OCI-LY1 (cell line): Measurements from ENCODE around the gene MRPS14.

Experiments
- H2AFZ ChIP-seq: fragments of 200-600 bp; sonication (generic), shearing (Covaris generic); 2 replicates; pipeline ENCODE4 v1.6.0; 2014; ENCODE audit warnings: antibody characterized with exemption, mild to moderate bottlenecking, low read length
- H3F3A ChIP-seq: fragments of 200-600 bp; sonication (generic), shearing (Covaris generic); 2 replicates; pipeline ENCODE4 v1.6.0; 2014; ENCODE audit warnings: mild to moderate bottlenecking, antibody characterized with exemption, low read length, moderate library complexity; ENCODE audit not compliant: insufficient read depth
- H3K27ac ChIP-seq: fragments of 200-600 bp; sonication (generic); 2 replicates; pipeline ENCODE4 v1.5.1; 2014; ENCODE audit warnings: low read length, mixed run types, mild to moderate bottlenecking, low read depth; ENCODE audit not compliant: poor library complexity, severe bottlenecking
- H3K27me3 ChIP-seq: fragments of 200-600 bp; sonication (generic); 2 replicates; pipeline ENCODE4 v1.6.0; 2014; ENCODE audit warnings: antibody characterized with exemption, mild to moderate bottlenecking, low read length, moderate library complexity; ENCODE audit not compliant: insufficient read depth
- H3K36me3 ChIP-seq: fragments of 200-600 bp; sonication (generic); 2 replicates; pipeline ENCODE4 v1.6.1; 2014; ENCODE audit warnings: mild to moderate bottlenecking, antibody characterized with exemption, low read length, moderate library complexity, mixed read lengths; ENCODE audit not compliant: insufficient read depth
- H3K4me1 ChIP-seq: fragments of 200-600 bp; sonication (generic); 2 replicates; pipeline ENCODE4 v1.5.1; 2014; ENCODE audit warnings: mild to moderate bottlenecking, low read length, moderate library complexity; ENCODE audit not compliant: insufficient read depth, severe bottlenecking
- H3K4me2 ChIP-seq: fragments of 200-600 bp; sonication (generic), shearing (Covaris generic); 2 replicates; pipeline ENCODE4 v1.6.1; 2014; ENCODE audit warnings: low read length
- H3K4me3 ChIP-seq: fragments of 200-600 bp; sonication (generic); 2 replicates; pipeline ENCODE4 v1.5.1; 2014; ENCODE audit warnings: low read length, low read depth, mild to moderate bottlenecking, mixed read lengths; ENCODE audit not compliant: poor library complexity, severe bottlenecking
- H3K79me2 ChIP-seq: fragments of 200-600 bp; shearing (Covaris generic); 2 replicates; pipeline ENCODE4 v1.6.1; 2016; ENCODE audit warnings: mixed run types, low read length, mixed read lengths; ENCODE audit not compliant: insufficient read depth
- H3K9ac ChIP-seq: fragments of 200-600 bp; sonication (generic), shearing (Covaris generic); 2 replicates; pipeline ENCODE4 v1.6.1; 2014; ENCODE audit warnings: mild to moderate bottlenecking, low read length, mixed read lengths
- H3K9me2 ChIP-seq: fragments of 200-600 bp; sonication (generic), shearing (Covaris generic); 2 replicates; pipeline ENCODE4 v1.6.1; 2014; ENCODE audit warnings: low read depth, mild to moderate bottlenecking, low read length, mixed read lengths
- H3K9me3 ChIP-seq: fragments of 200-600 bp; shearing (Covaris generic); 2 replicates; pipeline ENCODE4 v1.6.1; 2014; ENCODE audit warnings: low read length, mixed read lengths
- H4K20me1 ChIP-seq: fragments of 200-600 bp; sonication (generic), shearing (Covaris generic); 2 replicates; pipeline ENCODE4 v1.6.0; 2016; ENCODE audit warnings: mild to moderate bottlenecking, low read length; ENCODE audit not compliant: insufficient read depth
- EZH2 ChIP-seq: fragments of 200-600 bp; sonication (generic), shearing (Covaris generic); IDR thresholded peaks from 2 replicates; pipeline ENCODE4 v1.8.0; 2017; ENCODE audit warnings: borderline replicate concordance, mixed run types, mild to moderate bottlenecking, antibody characterized with exemption, low read length, moderate library complexity, mixed read lengths
- TF ChIP-seq, protein P1 (sequence below): fragments of 200-600 bp; sonication (generic), shearing (Covaris generic); IDR thresholded peaks from 2 replicates; pipeline ENCODE4 v1.5.1; 2017; ENCODE audit warnings: mild to moderate bottlenecking, antibody characterized with exemption, low read length, moderate library complexity, mixed read lengths

MRPS14 gene

DNA sequence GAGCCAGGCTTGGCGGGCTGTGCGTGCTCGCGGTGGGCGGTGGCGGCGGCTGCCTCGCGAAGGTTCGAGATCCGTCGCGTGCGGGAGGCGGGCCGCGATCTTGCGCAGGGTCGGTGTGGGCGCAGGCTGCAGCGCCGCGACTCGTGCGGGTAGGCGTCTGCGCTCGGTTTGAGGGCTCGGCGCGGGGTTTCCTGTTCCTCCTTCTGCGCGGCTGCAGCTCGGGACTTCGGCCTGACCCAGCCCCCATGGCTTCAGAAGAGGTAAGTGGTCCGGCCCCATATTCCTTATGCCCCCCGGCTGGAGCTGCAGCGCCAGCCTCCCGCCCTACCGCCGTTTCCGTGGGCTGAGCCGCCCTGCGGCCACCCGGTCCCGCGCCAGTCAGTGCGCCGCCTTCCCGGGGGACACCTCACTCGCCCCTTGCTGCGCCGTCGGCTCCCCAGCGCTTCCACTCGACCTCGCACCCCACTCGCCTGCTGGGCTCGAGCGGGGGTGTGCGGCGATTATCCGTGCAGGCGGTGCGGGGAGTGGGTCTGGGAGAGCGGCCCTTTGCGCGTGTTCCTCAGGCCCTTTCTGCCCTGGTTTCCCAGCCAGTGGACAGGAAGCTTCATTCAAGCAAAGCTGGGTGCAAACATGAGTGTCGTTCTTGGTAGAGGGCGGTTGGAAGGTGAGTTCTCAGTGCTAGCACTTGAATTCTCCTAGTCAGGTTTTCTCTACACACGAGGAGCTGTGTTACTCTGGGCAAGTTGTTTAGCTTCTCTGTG, 23.1 kb downstream of the MRPS14 start, which contains the start of gene CACYBP:
Gene CACYBP, plus strand, starts transcription at position 12 of the 761 bp plus-strand sequence. Its CDS starts 234 bp downstream, at position 246.
- H3K4me2 ChIP-seq, result peak within 1 kb of the TSS; percentile 90
- H3K27me3 ChIP-seq, result no peaks in the 10 kb centered on the region
- H3K9me3 ChIP-seq, result no peaks in the 10 kb centered on the region
- peaks cover 52% of the 10 kb centered on the region for H3K79me2 ChIP-seq
- 0 out of 2 replicates have a peak, but pooled peaks cover 6% of the 10 kb centered on the region for H4K20me1 ChIP-seq
- TF ChIP-seq EZH2, result no peak
- TF ChIP-seq, protein P1, sequence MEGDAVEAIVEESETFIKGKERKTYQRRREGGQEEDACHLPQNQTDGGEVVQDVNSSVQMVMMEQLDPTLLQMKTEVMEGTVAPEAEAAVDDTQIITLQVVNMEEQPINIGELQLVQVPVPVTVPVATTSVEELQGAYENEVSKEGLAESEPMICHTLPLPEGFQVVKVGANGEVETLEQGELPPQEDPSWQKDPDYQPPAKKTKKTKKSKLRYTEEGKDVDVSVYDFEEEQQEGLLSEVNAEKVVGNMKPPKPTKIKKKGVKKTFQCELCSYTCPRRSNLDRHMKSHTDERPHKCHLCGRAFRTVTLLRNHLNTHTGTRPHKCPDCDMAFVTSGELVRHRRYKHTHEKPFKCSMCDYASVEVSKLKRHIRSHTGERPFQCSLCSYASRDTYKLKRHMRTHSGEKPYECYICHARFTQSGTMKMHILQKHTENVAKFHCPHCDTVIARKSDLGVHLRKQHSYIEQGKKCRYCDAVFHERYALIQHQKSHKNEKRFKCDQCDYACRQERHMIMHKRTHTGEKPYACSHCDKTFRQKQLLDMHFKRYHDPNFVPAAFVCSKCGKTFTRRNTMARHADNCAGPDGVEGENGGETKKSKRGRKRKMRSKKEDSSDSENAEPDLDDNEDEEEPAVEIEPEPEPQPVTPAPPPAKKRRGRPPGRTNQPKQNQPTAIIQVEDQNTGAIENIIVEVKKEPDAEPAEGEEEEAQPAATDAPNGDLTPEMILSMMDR, result no peak
- H3K9ac ChIP-seq, result peak within 1 kb of the TSS; percentile 99
- H2AFZ ChIP-seq, result peak within 1 kb of the TSS; percentile 15; the same call in 1 of the 2 replicates
- no peaks in the 10 kb centered on the region; the same call in 1 of the 2 replicates for H3F3A ChIP-seq
- H3K4me3 ChIP-seq, result peak within 1 kb of the TSS; percentile 99
- peak within 1 kb of the TSS; percentile 90 for H3K27ac ChIP-seq
- peaks cover 41% of the 10 kb centered on the region for H3K36me3 ChIP-seq
- H3K4me1 ChIP-seq, result peaks cover 44% of the 10 kb centered on the region
- H3K9me2 ChIP-seq, result no peaks in the 10 kb centered on the region

- Histone ChIP-seq H3K9me2 (no peaks in the 10 kb centered on the region), H2AFZ (peak overlapping the region; percentile 15; the same call in 1 of the 2 replicates), H3K4me2 (peak overlapping the region; percentile 90), H3K27me3 (no peaks in the 10 kb centered on the region), H4K20me1 (0 out of 2 replicates have a peak, but pooled peaks cover 6% of the 10 kb centered on the region), H3K4me1 (peaks cover 44% of the 10 kb centered on the region), H3K9ac (peak overlapping the region; percentile 99), H3K9me3 (no peaks in the 10 kb centered on the region), H3K4me3 (peak overlapping the region; percentile 99), H3K79me2 (peaks cover 44% of the 10 kb centered on the region), H3F3A (no peaks in the 10 kb centered on the region; the same call in 1 of the 2 replicates), H3K36me3 (peaks cover 40% of the 10 kb centered on the region), H3K27ac (peak overlapping the region; percentile 90)
- TF ChIP-seq, protein P1, result no peak
- no peak for TF ChIP-seq EZH2
These were observed 23.8 kb downstream of the MRPS14 start for GRCh38 chr1:174999216-174999935.

DNA sequence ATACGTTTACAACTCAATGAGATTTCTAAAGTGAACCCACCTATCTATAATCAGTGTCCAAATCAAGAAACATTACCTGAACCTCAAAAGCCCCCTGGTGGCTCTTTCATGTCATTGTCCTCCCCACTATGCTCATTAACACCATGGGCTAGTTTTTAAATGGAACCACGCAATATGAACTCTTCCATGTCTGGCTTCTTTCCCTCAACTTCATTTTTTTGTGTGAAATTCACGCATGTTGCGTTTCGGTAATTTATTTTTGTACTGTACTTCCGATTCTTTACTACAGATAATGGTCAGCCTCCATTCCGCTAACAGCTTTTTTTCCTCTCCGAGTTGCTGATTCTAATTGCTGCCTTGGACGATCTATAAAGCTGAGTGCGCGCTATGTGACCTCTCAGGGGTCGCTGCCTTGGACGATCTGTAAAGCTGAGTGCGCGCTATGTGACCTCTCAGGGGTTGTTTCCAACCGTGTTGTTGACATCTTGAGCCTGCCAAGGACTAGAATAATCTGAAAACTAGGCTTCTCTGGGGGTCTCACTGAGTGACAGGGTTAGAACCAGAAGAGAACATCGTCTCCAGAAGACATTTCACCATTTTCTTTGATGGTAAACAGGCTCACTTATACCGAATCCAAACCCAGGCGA, 24.5 kb downstream of the MRPS14 start:
- Histone ChIP-seq H3K36me3 (peaks cover 37% of the 10 kb centered on the region), H2AFZ (peak overlapping the region; percentile 15; the same call in 1 of the 2 replicates), H3K4me1 (peaks cover 40% of the 10 kb centered on the region), H3K79me2 (peaks cover 38% of the 10 kb centered on the region), H3K4me3 (peak overlapping the region; percentile 99), H3K4me2 (peak overlapping the region; percentile 90), H3K9ac (peak overlapping the region; percentile 96), H3K27me3 (no peaks in the 10 kb centered on the region), H4K20me1 (0 out of 2 replicates have a peak, but pooled peaks cover 3% of the 10 kb centered on the region), H3K9me3 (no peaks in the 10 kb centered on the region), H3F3A (no peaks in the 10 kb centered on the region; the same call in 1 of the 2 replicates), H3K9me2 (no peaks in the 10 kb centered on the region), H3K27ac (peak overlapping the region; percentile 90)
- no peak for TF ChIP-seq EZH2
- TF ChIP-seq, protein P1, result peak; percentile 85
